Measurements from ENCODE around the gene CLCA4.
A peak's percentile ranks its signal among the peaks of the same experiment; 100 is the strongest.
"Not testable (repeated sequence)": the region's sequence is repeated elsewhere in the genome, so short reads cannot be mapped to it uniquely, and the experiment has no call there.

CLCA4 gene

GRCh38 chr1:86546787-86547221 is at the start of gene CLCA4:
TSS of gene CLCA4 (plus strand) at chr1:86547078. CDS start at chr1:86547120, 42 bp downstream.
- no peak for TF ChIP-seq CTCF (IDR thresholded peaks at IDR 0.05; ENCODE audit: low read depth, low read length)
- no peaks in the 10 kb centered on the region for H3K9me3 ChIP-seq (ENCODE audit: severe bottlenecking)
- DNase-seq, result no peak
- no peaks in the 10 kb centered on the region for H3K27me3 ChIP-seq (ENCODE audit: insufficient read depth, low read depth, severe bottlenecking)
- H3K4me3 ChIP-seq (ENCODE audit: low read depth, low read length), result no peak within 1 kb of the TSS
- no peak within 1 kb of the TSS for H3K27ac ChIP-seq
- H3K36me3 ChIP-seq, result no peaks in the 10 kb centered on the region

- no peak for TF ChIP-seq CTCF (IDR thresholded peaks at IDR 0.05; ENCODE audit: low read depth, low read length)
- no peaks in the 10 kb centered on the region for H3K36me3 ChIP-seq
- H3K4me3 ChIP-seq (ENCODE audit: low read depth, low read length), result no peak overlapping the region
- no peak overlapping the region for H3K27ac ChIP-seq
- H3K27me3 ChIP-seq (ENCODE audit: insufficient read depth, low read depth, severe bottlenecking), result no peaks in the 10 kb centered on the region
- no peaks in the 10 kb centered on the region for H3K9me3 ChIP-seq (ENCODE audit: severe bottlenecking)
- no peak for DNase-seq
These were observed 48.6 kb upstream of the CLCA4 start for GRCh38 chr1:86498281-86498680.

- Histone ChIP-seq H3K9me3 (ENCODE audit: severe bottlenecking) (no peaks in the 10 kb centered on the region), H3K27me3 (ENCODE audit: insufficient read depth, low read depth, severe bottlenecking) (no peaks in the 10 kb centered on the region), H3K27ac (no peak overlapping the region), H3K36me3 (no peaks in the 10 kb centered on the region), H3K4me3 (ENCODE audit: low read depth, low read length) (no peak overlapping the region)
- DNase-seq, result no peak
- TF ChIP-seq CTCF (IDR thresholded peaks at IDR 0.05; ENCODE audit: low read depth, low read length), result no peak
These were observed 46.8 kb upstream of the CLCA4 start for GRCh38 chr1:86499987-86500593.

GRCh38 chr1:86500714-86501113 is 46.2 kb upstream of the CLCA4 start:
- H3K27me3 ChIP-seq (ENCODE audit: insufficient read depth, low read depth, severe bottlenecking), result no peaks in the 10 kb centered on the region
- no peak overlapping the region for H3K4me3 ChIP-seq (ENCODE audit: low read depth, low read length)
- no peak for DNase-seq
- no peak for TF ChIP-seq CTCF (IDR thresholded peaks at IDR 0.05; ENCODE audit: low read depth, low read length)
- H3K27ac ChIP-seq, result no peak overlapping the region
- no peaks in the 10 kb centered on the region for H3K9me3 ChIP-seq (ENCODE audit: severe bottlenecking)
- no peaks in the 10 kb centered on the region for H3K36me3 ChIP-seq

GRCh38 chr1:86502125-86502646 is 44.7 kb upstream of the CLCA4 start:
- peak overlapping the region; percentile 65 for H3K4me3 ChIP-seq (ENCODE audit: low read depth, low read length)
- H3K27ac ChIP-seq; H3K36me3 ChIP-seq; H3K27me3 ChIP-seq (ENCODE audit: insufficient read depth, low read depth, severe bottlenecking); H3K9me3 ChIP-seq (ENCODE audit: severe bottlenecking): not testable (repeated sequence)
- TF ChIP-seq CTCF (IDR thresholded peaks at IDR 0.05; ENCODE audit: low read depth, low read length), result peak; percentile 56
- peak; percentile 58 for DNase-seq

Measured in WERI-Rb-1 (cell line).